Measurements from ENCODE around the gene TSPYL4.

Gene TSPYL4

DNA sequence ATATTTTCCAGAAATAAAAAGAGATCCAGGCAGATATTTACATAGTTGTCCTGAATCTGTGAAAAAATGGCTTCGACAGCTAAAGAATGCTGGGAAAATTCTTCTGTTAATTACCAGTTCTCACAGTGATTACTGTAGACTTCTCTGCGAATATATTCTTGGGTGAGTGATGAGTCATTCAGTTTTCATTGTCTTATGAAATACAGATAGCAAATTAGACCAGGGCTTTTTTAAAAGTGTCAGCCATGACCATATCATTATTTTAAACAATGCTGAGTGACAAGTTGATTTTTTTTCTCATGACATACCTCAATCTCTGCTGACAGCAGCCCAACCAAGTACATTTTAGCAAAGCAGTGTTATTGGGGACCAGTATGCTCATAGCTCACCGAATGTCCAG lies 32.8 kb downstream of the TSPYL4 start:
- H3K4me3 Mint-ChIP-seq = no peak overlapping the region
- H3K4me1 Mint-ChIP-seq = no peaks in the 10 kb centered on the region
- ATAC-seq = no peak
- H3K27ac Mint-ChIP-seq = no peak overlapping the region
- no peaks in the 10 kb centered on the region for H3K27me3 Mint-ChIP-seq
- H3K36me3 Mint-ChIP-seq = peaks cover 20% of the 10 kb centered on the region
- H3K9me3 Mint-ChIP-seq = no peaks in the 10 kb centered on the region

DNA sequence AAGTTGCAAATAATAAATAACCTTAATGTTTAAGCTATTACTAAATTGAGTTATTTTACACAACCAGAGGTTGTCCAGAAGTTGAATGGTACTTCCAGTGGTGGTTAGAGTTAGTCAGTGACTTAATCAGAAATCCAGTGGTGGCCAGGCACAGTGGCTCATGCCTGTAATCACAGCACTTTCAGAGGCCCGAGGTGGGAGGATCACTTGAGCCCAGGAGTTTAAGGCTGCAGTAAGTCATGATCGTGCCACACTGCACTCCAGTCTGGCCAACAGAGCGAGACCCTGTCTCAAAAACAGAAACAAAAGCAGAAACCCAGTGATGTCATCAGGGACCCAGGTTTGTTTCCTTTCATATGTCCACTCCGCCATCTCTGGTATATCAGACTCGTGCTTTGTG lies 35.0 kb downstream of the TSPYL4 start:
- no peak overlapping the region for H3K4me3 Mint-ChIP-seq
- no peaks in the 10 kb centered on the region for H3K4me1 Mint-ChIP-seq
- H3K9me3 Mint-ChIP-seq = no peaks in the 10 kb centered on the region
- H3K36me3 Mint-ChIP-seq = peaks cover 14% of the 10 kb centered on the region
- no peaks in the 10 kb centered on the region for H3K27me3 Mint-ChIP-seq
- no peak overlapping the region for H3K27ac Mint-ChIP-seq
- no peak for ATAC-seq

DNA sequence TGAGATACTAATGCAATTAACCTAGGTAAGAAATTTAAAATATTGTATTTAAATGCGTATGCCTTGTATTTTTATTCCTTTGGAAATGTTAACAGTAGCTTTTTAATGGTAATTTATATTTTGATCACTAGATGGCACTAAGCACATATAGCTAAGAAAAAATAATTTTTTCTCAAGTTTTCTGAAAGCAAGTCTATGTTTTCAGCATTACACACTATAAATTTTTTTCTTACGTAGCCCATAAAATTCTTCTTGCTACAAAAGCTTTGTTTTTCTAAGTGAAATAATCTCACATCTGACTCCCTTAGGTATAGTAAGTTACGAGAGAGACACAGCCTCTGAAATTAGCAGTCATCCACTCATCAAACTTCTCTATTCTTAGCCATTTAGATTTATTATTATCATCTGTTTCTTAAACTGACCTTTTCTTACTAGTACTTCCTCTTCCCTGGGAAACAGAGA lies 35.7 kb downstream of the TSPYL4 start:
- Mint-ChIP-seq H3K36me3 (peaks cover 9% of the 10 kb centered on the region), H3K27ac (no peak overlapping the region), H3K9me3 (no peaks in the 10 kb centered on the region), H3K4me1 (no peaks in the 10 kb centered on the region), H3K4me3 (no peak overlapping the region), H3K27me3 (no peaks in the 10 kb centered on the region)
- no peak for ATAC-seq

DNA sequence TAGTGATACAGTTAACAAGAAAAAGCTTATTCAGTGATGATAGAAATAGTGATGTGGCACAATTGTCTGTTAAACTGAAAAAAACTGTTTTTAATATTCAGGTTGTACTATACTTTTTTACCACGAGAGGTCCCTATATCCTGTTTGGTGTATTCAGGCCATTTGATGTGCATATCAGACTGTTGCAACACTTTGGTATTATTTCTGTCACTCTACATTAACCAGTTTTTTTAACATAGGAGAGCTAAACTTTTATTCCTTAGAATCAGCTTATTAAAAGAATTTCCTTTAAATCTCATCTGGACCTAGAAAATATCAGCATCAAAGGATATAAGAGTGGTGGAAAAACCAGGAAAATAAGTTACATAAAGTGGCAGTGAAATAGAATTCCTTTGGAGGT lies 36.8 kb downstream of the TSPYL4 start:
- Mint-ChIP-seq H3K9me3 (no peaks in the 10 kb centered on the region), H3K4me1 (no peaks in the 10 kb centered on the region), H3K27ac (no peak overlapping the region), H3K36me3 (peaks cover 7% of the 10 kb centered on the region), H3K27me3 (no peaks in the 10 kb centered on the region), H3K4me3 (no peak overlapping the region)
- no peak for ATAC-seq

DNA sequence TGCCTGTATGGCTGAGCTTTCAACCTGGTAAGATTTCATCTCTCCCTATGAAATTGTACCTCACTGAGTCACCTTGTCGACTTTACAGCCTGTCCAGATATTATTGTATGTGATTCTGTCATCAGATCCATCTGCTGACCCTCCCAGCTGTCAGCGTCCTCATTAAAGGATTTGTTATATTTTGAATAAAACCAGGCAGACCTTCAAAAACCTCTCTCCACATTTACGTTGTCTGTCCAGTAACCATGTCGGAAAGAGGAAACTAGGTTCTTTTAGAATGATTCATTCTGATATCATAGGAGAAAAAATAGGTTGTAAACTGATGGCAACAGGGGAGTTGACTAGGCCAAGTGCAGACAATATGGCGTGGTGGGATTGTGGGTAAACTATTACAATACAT lies 38.5 kb downstream of the TSPYL4 start:
- H3K36me3 Mint-ChIP-seq = peaks cover 7% of the 10 kb centered on the region
- no peaks in the 10 kb centered on the region for H3K27me3 Mint-ChIP-seq
- no peak overlapping the region for H3K4me3 Mint-ChIP-seq
- no peak overlapping the region for H3K27ac Mint-ChIP-seq
- H3K4me1 Mint-ChIP-seq = no peaks in the 10 kb centered on the region
- ATAC-seq = no peak
- no peaks in the 10 kb centered on the region for H3K9me3 Mint-ChIP-seq

DNA sequence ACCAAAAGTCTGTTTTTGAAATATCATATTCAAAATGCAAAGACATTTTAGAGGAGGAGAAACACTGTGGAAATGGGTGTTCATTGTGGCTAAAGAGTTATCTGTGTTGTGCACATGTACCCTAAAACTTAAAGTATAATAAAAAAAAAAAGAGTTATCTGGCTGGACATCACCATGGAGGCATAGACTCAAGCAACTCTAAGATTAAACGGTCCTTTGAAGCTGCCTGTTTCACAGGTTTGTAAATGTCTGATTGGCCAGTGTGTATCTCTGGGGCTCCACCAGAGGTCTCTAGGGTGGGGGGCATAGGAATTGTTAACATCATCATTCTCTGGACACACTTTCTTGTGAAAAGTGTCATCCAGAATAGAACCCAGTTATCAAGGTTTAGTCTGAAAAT lies 39.2 kb downstream of the TSPYL4 start:
- Mint-ChIP-seq H3K27ac (no peak overlapping the region), H3K27me3 (no peaks in the 10 kb centered on the region), H3K9me3 (no peaks in the 10 kb centered on the region), H3K4me3 (no peak overlapping the region), H3K4me1 (no peaks in the 10 kb centered on the region), H3K36me3 (peaks cover 7% of the 10 kb centered on the region)
- no peak for ATAC-seq

DNA sequence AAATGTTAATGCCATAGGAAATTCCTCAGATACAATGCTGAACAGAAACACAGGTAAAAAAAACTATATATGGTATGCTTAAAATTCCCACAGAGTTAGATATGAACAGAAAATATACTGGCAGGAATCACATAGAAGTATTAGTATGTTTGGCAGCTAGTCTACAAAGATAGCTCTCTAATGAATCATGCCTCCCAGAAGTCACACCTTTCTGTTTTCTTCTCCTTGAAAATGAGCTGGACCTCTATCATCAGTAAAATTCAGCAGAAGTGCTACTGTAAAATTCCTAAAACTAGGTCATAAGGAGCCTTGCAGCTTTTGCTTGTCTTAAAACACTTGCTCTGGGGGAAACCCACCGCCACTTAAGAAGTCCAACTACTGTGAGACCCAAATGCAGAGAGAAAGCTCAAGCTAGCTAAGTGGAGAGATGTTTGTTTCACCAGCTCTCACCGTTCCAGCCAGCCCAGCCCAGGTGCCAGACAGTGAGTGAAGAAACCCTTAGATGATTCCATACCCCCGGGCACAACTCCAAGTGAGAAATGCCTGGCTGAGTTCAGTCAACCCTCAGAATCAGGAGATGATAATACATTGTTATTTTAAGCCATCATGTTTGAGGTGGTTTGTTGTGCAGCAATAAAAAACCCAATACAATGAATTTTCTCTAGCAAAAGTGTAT lies 43.0 kb downstream of the TSPYL4 start:
- Mint-ChIP-seq H3K4me3 (no peak overlapping the region), H3K27me3 (no peaks in the 10 kb centered on the region), H3K27ac (no peak overlapping the region), H3K9me3 (no peaks in the 10 kb centered on the region), H3K4me1 (no peaks in the 10 kb centered on the region), H3K36me3 (peaks cover 12% of the 10 kb centered on the region)
- ATAC-seq = no peak

DNA sequence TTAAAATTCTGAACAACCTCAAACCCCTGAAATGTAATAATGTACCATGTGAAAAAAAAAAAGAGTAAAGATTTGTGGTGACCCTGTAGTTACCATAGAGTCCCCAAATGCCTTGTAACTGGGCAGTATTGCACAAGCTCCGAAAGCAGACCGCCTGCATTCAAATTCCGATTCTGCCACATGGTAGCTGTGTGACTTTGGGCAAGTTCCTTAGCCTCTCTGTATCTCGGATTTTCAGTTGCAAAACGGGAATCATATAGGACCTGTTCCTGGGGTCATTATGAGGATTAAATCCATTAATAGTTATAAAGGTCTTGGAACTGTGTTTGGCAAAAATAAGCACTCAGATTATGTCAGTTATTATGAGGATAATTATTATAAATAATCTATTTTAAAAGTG lies 43.6 kb downstream of the TSPYL4 start:
- Mint-ChIP-seq H3K27ac (no peak overlapping the region), H3K4me3 (no peak overlapping the region), H3K36me3 (peaks cover 10% of the 10 kb centered on the region), H3K4me1 (no peaks in the 10 kb centered on the region), H3K9me3 (no peaks in the 10 kb centered on the region), H3K27me3 (no peaks in the 10 kb centered on the region)
- no peak for ATAC-seq

DNA sequence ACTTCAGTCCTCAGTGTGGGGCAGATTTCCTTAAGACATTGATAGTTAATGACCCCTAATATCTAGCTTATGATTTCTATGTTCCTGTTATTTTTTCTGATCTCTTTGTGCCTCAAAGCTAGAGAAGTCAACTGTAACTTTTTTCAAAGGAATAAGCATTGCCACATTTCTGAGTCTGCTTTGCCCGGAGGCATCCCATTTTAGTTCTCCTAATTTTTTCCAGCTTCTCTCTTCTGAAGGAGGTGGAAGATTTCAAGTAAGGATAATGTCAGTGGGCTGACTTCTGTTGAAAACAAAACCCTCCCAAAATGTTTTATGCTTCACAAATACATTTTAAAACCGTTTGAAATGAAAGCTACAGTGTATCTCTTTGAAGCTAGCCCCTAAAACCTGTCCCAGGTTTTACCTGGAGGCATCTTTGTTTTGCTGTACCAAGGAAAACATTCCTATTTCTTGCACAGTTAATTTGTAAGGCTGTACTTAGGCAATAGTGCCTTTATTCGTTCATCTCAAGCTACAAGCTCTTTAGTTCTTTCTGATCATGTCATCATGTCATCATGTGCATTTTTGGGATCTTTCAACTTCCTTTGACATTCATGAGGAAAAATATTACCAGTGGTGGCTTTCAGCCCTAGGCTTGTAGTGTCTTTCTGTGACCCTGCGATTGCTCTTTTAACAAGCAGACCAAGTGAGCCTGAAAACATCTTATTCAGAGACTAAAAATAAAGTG lies 45.7 kb downstream of the TSPYL4 start:
- H3K9me3 Mint-ChIP-seq = no peaks in the 10 kb centered on the region
- H3K4me3 Mint-ChIP-seq = no peak overlapping the region
- H3K27me3 Mint-ChIP-seq = no peaks in the 10 kb centered on the region
- H3K36me3 Mint-ChIP-seq = peaks cover 5% of the 10 kb centered on the region
- H3K27ac Mint-ChIP-seq = no peak overlapping the region
- ATAC-seq = no peak
- H3K4me1 Mint-ChIP-seq = no peaks in the 10 kb centered on the region

DNA sequence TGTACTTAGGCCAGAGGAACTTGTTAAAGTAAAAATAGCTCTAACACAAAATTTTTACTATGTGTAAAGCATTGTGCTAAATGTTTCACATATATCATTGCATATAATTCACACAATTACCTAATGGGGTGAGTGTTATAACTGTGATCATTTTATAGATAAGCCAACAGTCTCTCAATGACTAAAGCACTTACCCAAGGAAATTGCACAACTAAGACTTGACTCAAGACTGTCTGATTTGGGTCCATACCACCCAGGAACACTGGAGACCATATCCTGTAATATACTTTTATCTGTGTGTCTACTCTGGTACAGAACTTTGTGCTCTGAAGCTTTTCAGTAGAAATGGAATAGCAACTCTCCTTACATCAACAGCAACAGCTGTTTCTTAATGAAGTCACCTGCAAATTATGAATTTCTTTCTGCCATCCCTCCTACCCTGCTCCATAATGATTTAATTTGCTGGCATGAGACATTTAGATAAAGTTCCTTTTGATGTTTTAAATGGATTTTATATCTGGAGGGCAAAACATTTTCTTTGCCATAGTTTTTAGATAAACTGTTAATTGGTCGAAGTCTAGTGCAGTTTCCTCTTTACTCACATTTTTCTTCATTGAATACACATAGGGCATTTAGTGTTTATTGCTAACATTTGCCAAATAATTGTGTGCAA lies 47.5 kb downstream of the TSPYL4 start:
- ATAC-seq = no peak
- H3K9me3 Mint-ChIP-seq = no peaks in the 10 kb centered on the region

DNA sequence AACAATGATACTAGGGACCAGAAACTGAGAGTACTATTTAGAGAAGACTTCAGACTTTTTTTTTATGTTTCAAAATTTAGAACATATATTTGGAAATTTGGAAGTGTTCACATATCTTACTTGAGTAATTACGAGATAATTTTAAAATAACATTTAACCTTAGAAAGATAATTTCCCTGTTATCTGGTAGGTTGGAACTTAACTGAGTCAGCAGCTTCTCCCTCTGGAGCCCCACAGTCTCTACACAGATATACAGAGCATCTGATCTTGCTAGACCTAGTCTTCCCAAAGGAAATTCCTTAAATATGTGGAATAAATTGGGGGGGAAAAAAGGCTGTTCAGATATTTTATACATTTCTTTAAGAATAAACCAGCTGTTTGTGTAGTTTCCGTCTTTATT lies 48.6 kb downstream of the TSPYL4 start:
- Mint-ChIP-seq H3K9me3 (no peaks in the 10 kb centered on the region), H3K4me3 (no peak overlapping the region), H3K27me3 (no peaks in the 10 kb centered on the region), H3K4me1 (no peaks in the 10 kb centered on the region), H3K27ac (no peak overlapping the region), H3K36me3 (peaks cover 10% of the 10 kb centered on the region)
- ATAC-seq = no peak

More for the DNA sequence above, 47.5 kb downstream of the TSPYL4 start:
- no peaks in the 10 kb centered on the region for H3K27me3 Mint-ChIP-seq
- H3K4me3 Mint-ChIP-seq = no peak overlapping the region
- H3K27ac Mint-ChIP-seq = no peak overlapping the region
- H3K36me3 Mint-ChIP-seq = peaks cover 5% of the 10 kb centered on the region
- H3K4me1 Mint-ChIP-seq = no peaks in the 10 kb centered on the region

DNA sequence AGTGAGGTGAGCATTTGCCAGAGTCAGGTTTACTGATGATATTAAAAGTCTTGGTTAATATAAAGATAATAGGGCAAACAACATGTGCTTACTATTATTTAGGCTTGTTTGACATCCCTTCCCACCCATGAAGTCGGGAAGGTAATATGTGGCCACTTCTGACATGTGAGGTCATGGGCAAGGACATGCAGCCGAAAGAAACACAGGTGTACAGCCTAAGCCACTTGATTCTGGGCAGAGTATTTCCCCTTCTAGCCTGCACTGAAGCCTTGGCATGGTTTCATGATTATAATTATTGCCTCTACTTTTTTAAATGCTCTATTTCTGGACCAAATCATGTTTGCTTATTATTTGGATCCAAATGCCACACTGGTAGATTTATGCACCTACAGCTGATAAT lies 52.3 kb downstream of the TSPYL4 start:
- Mint-ChIP-seq H3K36me3 (peaks cover 14% of the 10 kb centered on the region), H3K4me3 (no peak overlapping the region), H3K27me3 (no peaks in the 10 kb centered on the region), H3K4me1 (no peaks in the 10 kb centered on the region), H3K9me3 (no peaks in the 10 kb centered on the region), H3K27ac (no peak overlapping the region)
- ATAC-seq = no peak

DNA sequence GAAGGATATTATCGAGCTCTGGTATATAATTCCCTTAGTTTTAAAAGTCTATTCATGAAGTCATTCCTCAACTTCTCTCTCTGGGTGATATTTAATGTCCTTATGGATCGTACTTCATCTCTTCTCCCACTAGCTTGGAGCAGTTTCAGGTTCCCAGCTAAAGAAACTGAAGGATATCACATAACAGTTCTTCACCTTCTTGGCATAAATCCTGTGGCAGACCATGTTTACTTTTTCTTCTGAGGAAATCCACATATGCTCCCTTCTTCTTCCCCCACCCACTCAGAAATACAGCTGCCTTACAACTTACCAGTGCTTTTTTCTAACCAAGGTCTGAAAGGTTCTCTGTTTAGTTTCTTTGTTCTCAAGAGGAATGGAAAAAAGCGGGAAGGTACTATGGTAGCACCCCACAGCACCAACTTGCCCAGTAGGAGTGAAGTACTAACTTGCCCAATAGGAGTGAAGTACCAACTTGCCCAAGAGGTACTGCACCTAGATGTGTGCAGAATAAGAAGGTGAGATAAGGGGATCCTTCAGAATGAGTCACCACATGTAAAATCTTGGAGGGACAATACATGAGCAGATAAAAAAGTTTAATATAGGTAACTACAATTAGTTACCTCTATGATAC lies 53.1 kb downstream of the TSPYL4 start:
- Mint-ChIP-seq H3K4me1 (no peaks in the 10 kb centered on the region), H3K36me3 (peaks cover 14% of the 10 kb centered on the region), H3K27me3 (no peaks in the 10 kb centered on the region), H3K4me3 (no peak overlapping the region), H3K9me3 (no peaks in the 10 kb centered on the region), H3K27ac (no peak overlapping the region)
- no peak for ATAC-seq
